GM23338 (cell line): ENCODE measurements around the gene DMD. TPM values are rescaled to one million over a fixed set of nuclear protein-coding genes. Genes with fewer than 3 reads are reported as not detected.

Experiments
- ATAC-seq: fragments of 200-7000 bp; cut with Tn5 transposase; 3 replicates; pipeline ENCODE4 v1.9.1; 2020
- DNase-seq: peaks from one replicate; pipeline ENCODE4 v3.0.0-alpha.2; 2015; ENCODE audit warnings: low spot score
- H2AFZ ChIP-seq: fragments of 200-600 bp; sonication (generic); 2 replicates; pipeline ENCODE4 v1.8.0; 2016; ENCODE audit warnings: antibody characterized with exemption, mild to moderate bottlenecking, moderate library complexity
- H3F3A ChIP-seq: fragments of 200-600 bp; sonication (generic); replicated peaks from 2 replicates; pipeline ENCODE4 v1.8.0; 2017; ENCODE audit warnings: antibody characterized with exemption, mixed run types, low read depth
- H3K27ac ChIP-seq: fragments of 200-600 bp; sonication (generic); 2 replicates; pipeline ENCODE4 v1.6.1; 2016; ENCODE audit warnings: low read depth
- H3K27me3 ChIP-seq: fragments of 200-600 bp; sonication (generic); 2 replicates; pipeline ENCODE4 v1.8.0; 2016; ENCODE audit warnings: mild to moderate bottlenecking, mixed run types, moderate library complexity; ENCODE audit not compliant: insufficient read depth
- H3K36me3 ChIP-seq: fragments of 200-600 bp; sonication (generic); 2 replicates; pipeline ENCODE4 v1.8.0; 2016; ENCODE audit warnings: mild to moderate bottlenecking; ENCODE audit not compliant: insufficient read depth
- H3K4me1 ChIP-seq: fragments of 200-600 bp; sonication (generic); 2 replicates; pipeline ENCODE4 v1.8.0; 2016; ENCODE audit warnings: mild to moderate bottlenecking, moderate library complexity; ENCODE audit not compliant: insufficient read depth
- H3K4me2 ChIP-seq: fragments of 200-600 bp; sonication (generic); 2 replicates; pipeline ENCODE4 v1.7.1; 2017; ENCODE audit warnings: mixed run types
- H3K4me3 ChIP-seq: fragments of 200-600 bp; sonication (generic); 2 replicates; pipeline ENCODE4 v1.6.1; 2016; ENCODE audit warnings: mixed run types
- H3K79me2 ChIP-seq: fragments of 200-600 bp; sonication (generic); replicated peaks from 2 replicates; pipeline ENCODE4 v1.8.0; 2017; ENCODE audit warnings: mild to moderate bottlenecking; ENCODE audit not compliant: insufficient read depth
- H3K9me2 ChIP-seq: fragments of 200-600 bp; sonication (generic); 2 replicates; pipeline ENCODE4 v1.8.0; 2017; ENCODE audit not compliant: insufficient read depth
- H4K20me1 ChIP-seq: fragments of 200-600 bp; sonication (generic); replicated peaks from 2 replicates; pipeline ENCODE4 v1.8.0; 2017; ENCODE audit warnings: mild to moderate bottlenecking; ENCODE audit not compliant: insufficient read depth
- H3K27ac Mint-ChIP-seq: 2 replicates; pipeline ENCODE4 v1.8.0; 2020; ENCODE audit warnings: inconsistent platforms, mild to moderate bottlenecking, moderate library complexity, mixed read lengths
- H3K27me3 Mint-ChIP-seq: 3 replicates; pipeline ENCODE4 v1.8.0; 2022; ENCODE audit warnings: low read depth, mild to moderate bottlenecking, moderate library complexity, mixed read lengths, inconsistent platforms; ENCODE audit not compliant: insufficient read depth, poor library complexity
- H3K36me3 Mint-ChIP-seq: 3 replicates; pipeline ENCODE4 v1.8.0; 2021; ENCODE audit warnings: low read depth, mild to moderate bottlenecking, inconsistent platforms, moderate library complexity, mixed read lengths
- H3K4me1 Mint-ChIP-seq: 3 replicates; pipeline ENCODE4 v1.8.0; 2020; ENCODE audit warnings: mild to moderate bottlenecking, inconsistent platforms, mixed read lengths
- H3K4me3 Mint-ChIP-seq: 3 replicates; pipeline ENCODE4 v1.8.0; 2021; ENCODE audit warnings: moderate library complexity, mild to moderate bottlenecking, inconsistent platforms, mixed read lengths
- H3K9me3 Mint-ChIP-seq: 3 replicates; pipeline ENCODE4 v1.8.0; 2020; ENCODE audit warnings: moderate library complexity, mild to moderate bottlenecking, inconsistent platforms, mixed read lengths
- ETS1 ChIP-seq: IDR thresholded peaks from 2 replicates; pipeline ENCODE4 v1.6.1; 2016; ENCODE audit warnings: antibody characterized with exemption
- EZH2 ChIP-seq: fragments of 200-600 bp; sonication (generic); IDR thresholded peaks from one replicate; pipeline ENCODE4 v1.8.0; 2017; ENCODE audit warnings: antibody characterized with exemption, mild to moderate bottlenecking, low read depth; ENCODE audit not compliant: unreplicated experiment
- EZH2phosphoT487 ChIP-seq: fragments of 200-600 bp; sonication (generic); IDR thresholded peaks from one replicate; pipeline ENCODE4 v1.8.1; 2018; ENCODE audit warnings: antibody characterized with exemption; ENCODE audit not compliant: unreplicated experiment
- NANOG ChIP-seq: IDR thresholded peaks from 2 replicates; pipeline ENCODE4 v1.6.1; 2016; ENCODE audit warnings: antibody characterized with exemption, borderline replicate concordance
- REST ChIP-seq: IDR thresholded peaks from one replicate; pipeline ENCODE4 v1.6.1; 2018; ENCODE audit warnings: antibody characterized with exemption; ENCODE audit not compliant: unreplicated experiment
- ZNF114 ChIP-seq: fragments of 250-450 bp; sonication (Bioruptor Pico); IDR thresholded peaks from 2 replicates; pipeline ENCODE4 v1.5.0; 2020; ENCODE audit warnings: mild to moderate bottlenecking, moderate library complexity
- ZNF462 ChIP-seq: fragments of 250-450 bp; sonication (Bioruptor Pico); IDR thresholded peaks from 2 replicates; pipeline ENCODE4 v1.5.0; 2020; ENCODE audit warnings: mild to moderate bottlenecking, moderate library complexity
- polyA plus RNA-seq: library from polyadenylated mRNA; unstranded; fragments of >200 nt; fragmentation: Nextera tagmentation; extraction: Ambion mirVana; gene quantifications from 2 replicates; pipeline ENCODE4 v1.2.1, GENCODE V29; 2016
- total RNA-seq: library from RNA; depleted of rRNA; stranded (reverse); fragments of >200 nt; shearing (Covaris generic); gene quantifications from 2 replicates; pipeline ENCODE4 v1.2.3, GENCODE V29; 2014

Gene DMD
- total and polyA plus RNA-seq, 2 experiments from 2014 or later: 4.5 to 7.6 TPM

GRCh38 chrX:31233941-31234496 lies 1977.3 kb downstream of the DMD start:
- no peaks in the 10 kb centered on the region; the same call in 2 of the 3 replicates for H3K9me3 Mint-ChIP-seq
- Histone ChIP-seq H3K27ac (0 out of 2 replicates have a peak overlapping the region, but pooled peaks have one; percentile 20), H2AFZ (no peak overlapping the region), H3K4me3 (no peak overlapping the region), H3K79me2 (no peaks in the 10 kb centered on the region), H4K20me1 (no peaks in the 10 kb centered on the region), H3K27me3 (no peaks in the 10 kb centered on the region), H3K36me3 (no peaks in the 10 kb centered on the region), H3K9me2 (no peaks in the 10 kb centered on the region), H3F3A (no peaks in the 10 kb centered on the region), H3K4me2 (peak overlapping the region; percentile 34), H3K4me1 (peaks cover 18% of the 10 kb centered on the region)
- DNase-seq: peak; percentile 79
- no peaks in the 10 kb centered on the region for H3K36me3 Mint-ChIP-seq
- peak; percentile 94 for ATAC-seq
- TF ChIP-seq ZNF462 (CRISPR knock-in tag) (0 out of 2 replicates have a peak, but pooled peaks have one; percentile 39), ETS1 (no peak)
- peaks cover 41% of the 10 kb centered on the region for H3K4me1 Mint-ChIP-seq
- H3K27me3 Mint-ChIP-seq: no peaks in the 10 kb centered on the region
- H3K27ac Mint-ChIP-seq: no peak overlapping the region
- peak overlapping the region; percentile 44 for H3K4me3 Mint-ChIP-seq

- no peak overlapping the region; the same call in 1 of the 2 replicates for H3K27ac Mint-ChIP-seq
- peak; percentile 73 for ATAC-seq
Measured at GRCh38 chrX:31232506-31232905, 1978.8 kb downstream of the DMD start.

More at GRCh38 chrX:31232506-31232905, 1978.8 kb downstream of the DMD start:
- H2AFZ ChIP-seq: no peak overlapping the region
- no peaks in the 10 kb centered on the region for H4K20me1 ChIP-seq
- H3K27me3 ChIP-seq: no peaks in the 10 kb centered on the region
- no peaks in the 10 kb centered on the region for H3K36me3 ChIP-seq
- H3K4me1 ChIP-seq: peaks cover 18% of the 10 kb centered on the region
- H3K4me1 Mint-ChIP-seq: peaks cover 35% of the 10 kb centered on the region
- H3K79me2 ChIP-seq: no peaks in the 10 kb centered on the region
- TF ChIP-seq ZNF114 (CRISPR knock-in tag) (no peak), NANOG (no peak), REST (no peak), EZH2phosphoT487 (no peak), EZH2 (no peak)
- no peaks in the 10 kb centered on the region for H3K27me3 Mint-ChIP-seq
- no peaks in the 10 kb centered on the region for H3K36me3 Mint-ChIP-seq
- peak overlapping the region; percentile 34; the same call in 1 of the 2 replicates for H3K4me2 ChIP-seq
- H3K4me3 Mint-ChIP-seq: no peak overlapping the region
- no peaks in the 10 kb centered on the region; the same call in 2 of the 3 replicates for H3K9me3 Mint-ChIP-seq
- peak; percentile 19 for DNase-seq
- H3F3A ChIP-seq: no peaks in the 10 kb centered on the region
- no peak overlapping the region for H3K4me3 ChIP-seq
- H3K27ac ChIP-seq: no peak overlapping the region
- no peaks in the 10 kb centered on the region for H3K9me2 ChIP-seq
